Smooth muscle cell of bladder (primary cell): ENCODE data around the gene RTN4R. TPM values are rescaled to one million over a fixed set of nuclear protein-coding genes. Genes with fewer than 3 reads are reported as not detected.

Experiments
- total RNA-seq: library from RNA; depleted of rRNA; stranded (reverse); fragments of >200 nt; gene quantifications from 2 replicates; pipeline ENCODE4 v1.2.3, GENCODE V29; 2014

RTN4R gene
- 0.14 and 0.28 TPM in 2 replicates for total RNA-seq

DNA sequence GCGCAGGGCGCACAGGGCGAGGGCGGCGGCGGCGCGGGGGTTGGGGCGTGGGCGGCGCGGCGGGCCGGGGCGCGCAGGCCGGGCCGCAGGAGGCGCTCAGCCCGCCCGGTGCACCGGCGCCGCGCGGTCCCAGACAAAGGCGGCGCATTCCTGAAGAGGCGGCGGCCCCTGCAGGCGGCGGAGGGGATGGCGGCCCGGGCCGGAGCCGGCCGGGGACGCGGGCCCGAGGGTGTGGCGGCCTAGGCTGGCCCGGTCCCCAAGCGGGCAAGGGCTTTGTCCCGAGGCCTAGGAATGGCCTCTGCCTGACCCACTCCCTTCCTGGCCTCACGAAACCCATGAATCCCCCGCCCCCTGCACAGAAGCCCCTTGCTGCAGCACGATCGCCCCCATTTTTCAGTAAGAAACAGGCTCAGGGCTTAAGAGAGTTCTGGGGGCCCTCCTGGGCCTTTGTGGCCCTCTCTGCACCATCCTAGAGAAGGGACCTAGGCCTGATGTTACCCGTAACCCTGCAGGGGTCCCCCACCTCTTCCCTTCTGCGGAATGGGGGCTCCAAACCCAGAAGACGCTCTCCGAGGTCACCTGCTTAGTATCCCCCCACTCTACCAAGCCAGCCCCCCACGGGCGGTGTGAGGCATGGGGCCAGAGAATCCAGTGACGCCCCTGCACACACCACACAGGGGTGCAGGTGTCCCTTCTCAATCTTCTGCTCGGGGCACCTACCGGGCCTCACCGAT, at the start of gene RTN4R:
Gene RTN4R, minus strand, starts transcription at position 40 of the 734 bp plus-strand sequence. CDS start 226 bp downstream, outside the sequence.

Other genes starting within 250 kb of the RTN4R start
- 42.0 and 49.8 TPM in 2 replicates for gene TANGO2, start 247.2 kb downstream of the RTN4R start, total RNA-seq
- 26.0 and 29.5 TPM in 2 replicates for gene DGCR8, start 188.1 kb downstream of the RTN4R start, total RNA-seq
- gene RANBP1, start 152.2 kb downstream of the RTN4R start, total RNA-seq = 115 and 124 TPM in 2 replicates
- gene TRMT2A, start 151.1 kb downstream of the RTN4R start, total RNA-seq = 34.3 and 47.9 TPM in 2 replicates
- 3.1 and 6.3 TPM in 2 replicates for gene ZDHHC8, start 136.5 kb downstream of the RTN4R start, total RNA-seq
- 0.46 and 1.3 TPM in 2 replicates for gene CCDC188, start 117.3 kb downstream of the RTN4R start, total RNA-seq
- gene DGCR6L, start 51.7 kb upstream of the RTN4R start, total RNA-seq = 44.7 and 57.6 TPM in 2 replicates
- gene ZNF74, start 125.8 kb upstream of the RTN4R start, total RNA-seq = 8.0 and 10.4 TPM in 2 replicates
- gene SCARF2, start 169.5 kb upstream of the RTN4R start, total RNA-seq = 18.8 and 28.3 TPM in 2 replicates
- 31.4 and 39.6 TPM in 2 replicates for gene KLHL22, start 227.5 kb upstream of the RTN4R start, total RNA-seq
- 17.1 and 22.0 TPM in 2 replicates for gene MED15, start 239.3 kb upstream of the RTN4R start, total RNA-seq